Liver (tissue), 9 donors: Measurements from ENCODE around the gene WDR36. TPM values are rescaled to one million over a fixed set of nuclear protein-coding genes. Genes with fewer than 3 reads are reported as not detected.

Experiments used
- DNase-seq: peaks from one replicate; pipeline ENCODE4 v3.0.0-alpha.2; 2017; ENCODE audit warnings: low spot score
- H3K27ac ChIP-seq, 2 donors: one replicate each; pipeline ENCODE4 v1.7.0; 2013; ENCODE audit warnings: inconsistent platforms in 2 of 2, low read length in 2 of 2, control low read depth in 1 of 2, low read depth in 1 of 2, mild to moderate bottlenecking in 1 of 2
- H3K27me3 ChIP-seq, 4 donors: one replicate each; pipeline versions ENCODE4 v1.6.1 to v1.7.0; 2013; ENCODE audit warnings: low read length in 3 of 4, inconsistent platforms in 1 of 4, mild to moderate bottlenecking in 1 of 4, moderate library complexity in 1 of 4; ENCODE audit not compliant: control insufficient read depth in 4 of 4, insufficient read depth in 4 of 4
- H3K36me3 ChIP-seq, 4 donors: one replicate each; pipeline versions ENCODE4 v1.6.1 to v1.7.0; 2013; ENCODE audit warnings: low read length in 3 of 4, mild to moderate bottlenecking in 3 of 4, low read depth in 1 of 4, moderate library complexity in 1 of 4; ENCODE audit not compliant: control insufficient read depth in 4 of 4, insufficient read depth in 3 of 4
- H3K4me1 ChIP-seq, 4 donors: one replicate each; pipeline versions ENCODE4 v1.6.1 to v1.7.0; 2013; ENCODE audit warnings: low read length in 3 of 4, mild to moderate bottlenecking in 3 of 4, moderate library complexity in 1 of 4; ENCODE audit not compliant: control insufficient read depth in 4 of 4, insufficient read depth in 4 of 4
- H3K4me3 ChIP-seq, 3 donors: one replicate each; pipeline versions ENCODE4 v1.6.1 to v1.7.0; 2013; ENCODE audit warnings: low read length in 3 of 3, control low read depth in 1 of 3, low read depth in 1 of 3, mild to moderate bottlenecking in 1 of 3
- H3K9ac ChIP-seq, 2 donors: one replicate each; pipeline ENCODE4 v1.7.0; 2013; ENCODE audit warnings: low read length in 2 of 2, mild to moderate bottlenecking in 2 of 2, moderate library complexity in 2 of 2, control low read depth in 1 of 2, low read depth in 1 of 2
- H3K9me3 ChIP-seq, 4 donors: one replicate each; pipeline versions ENCODE4 v1.6.1 to v1.7.0; 2013; ENCODE audit warnings: low read length in 3 of 4; ENCODE audit not compliant: control insufficient read depth in 4 of 4
- ATF3 ChIP-seq: IDR thresholded peaks from 2 replicates; pipeline ENCODE4 v1.6.1; 2016; ENCODE audit warnings: antibody characterized with exemption
- CTCF ChIP-seq: fragments of 150-350 bp; IDR thresholded peaks from 2 replicates; pipeline ENCODE4 v1.5.1; 2017; ENCODE audit warnings: improper control_type of control experiment, low read depth, low read length; ENCODE audit not compliant: missing input control
- EGR1 ChIP-seq, 2 donors: IDR thresholded peaks; 2 replicates each; pipeline ENCODE4 v1.6.1; 2016 to 2018; ENCODE audit warnings: antibody characterized with exemption in 2 of 2, low read depth in 2 of 2
- FOXA1 ChIP-seq: IDR thresholded peaks from 2 replicates; pipeline ENCODE4 v1.6.1; 2016; ENCODE audit warnings: antibody characterized with exemption
- FOXA2 ChIP-seq: IDR thresholded peaks from 2 replicates; pipeline ENCODE4 v1.6.1; 2016; ENCODE audit warnings: antibody characterized with exemption
- GABPA ChIP-seq, 2 donors: IDR thresholded peaks in 1 of 2; conservative IDR thresholded peaks in 1 of 2; 2 replicates each; pipeline ENCODE4 v1.6.1; 2016; ENCODE audit warnings: antibody characterized with exemption in 2 of 2, mild to moderate bottlenecking in 1 of 2, moderate library complexity in 1 of 2
- HNF4A ChIP-seq, 2 donors: conservative IDR thresholded peaks; 2 replicates each; pipeline ENCODE4 v1.6.1; 2016; ENCODE audit warnings: antibody characterized with exemption in 2 of 2, mild to moderate bottlenecking in 2 of 2
- HNF4G ChIP-seq: IDR thresholded peaks from 2 replicates; pipeline ENCODE4 v1.6.1; 2016; ENCODE audit warnings: antibody characterized with exemption
- JUND ChIP-seq, 2 donors: IDR thresholded peaks; 2 replicates each; pipeline ENCODE4 v1.6.1; 2016; ENCODE audit warnings: antibody characterized with exemption in 2 of 2
- NR2F2 ChIP-seq: IDR thresholded peaks from 2 replicates; pipeline ENCODE4 v1.6.1; 2016; ENCODE audit warnings: antibody characterized with exemption
- RAD21 ChIP-seq, 2 donors: IDR thresholded peaks; 2 replicates each; pipeline ENCODE4 v1.6.1; 2016; ENCODE audit warnings: antibody characterized with exemption in 2 of 2, mild to moderate bottlenecking in 2 of 2
- REST ChIP-seq: IDR thresholded peaks from 2 replicates; pipeline ENCODE4 v1.6.1; 2016; ENCODE audit warnings: antibody characterized with exemption, mild to moderate bottlenecking
- RXRA ChIP-seq, 2 donors: IDR thresholded peaks; 2 replicates each; pipeline ENCODE4 v1.6.1; 2017 to 2018; ENCODE audit warnings: antibody characterized with exemption in 2 of 2, mild to moderate bottlenecking in 1 of 2
- SP1 ChIP-seq: IDR thresholded peaks from 2 replicates; pipeline ENCODE4 v1.6.1; 2018; ENCODE audit warnings: antibody characterized with exemption, mild to moderate bottlenecking
- YY1 ChIP-seq: IDR thresholded peaks from 2 replicates; pipeline ENCODE4 v1.6.1; 2016; ENCODE audit warnings: antibody characterized with exemption, mild to moderate bottlenecking
- ZBTB33 ChIP-seq: IDR thresholded peaks from 2 replicates; pipeline ENCODE4 v1.6.1; 2016; ENCODE audit warnings: antibody characterized with exemption
- WGBS: extraction: QIAGEN DNeasy Blood & Tissue Kit; methylation state at CpG from one replicate; pipeline ENCODE4 v1.1.7; 2013; 5-methylcytosine and 5-hydroxymethylcytosine counted together
- polyA plus RNA-seq, 2 donors: library from polyadenylated mRNA; stranded (reverse) in 1 of 2; unstranded in 1 of 2; fragments of 200-250 nt in 1 of 2; fragments of >200 nt in 1 of 2; fragmentation: Nextera tagmentation in 1 of 2; extraction: Ambion mirVana in 1 of 2; gene quantifications; one replicate each; pipeline versions ENCODE4 v1.2.1 to v1.2.3, GENCODE V29; 2013 to 2015
- total RNA-seq, 2 donors: library from RNA; depleted of rRNA; stranded (reverse); fragments of >200 nt; gene quantifications; one replicate each; pipeline ENCODE4 v1.2.3, GENCODE V29; 2014
- donor health status: healthy.
- donor health status: healthy.
- donor health status: healthy.
- donor health status: healthy.
- donor health status: healthy.

Gene WDR36
- total and polyA plus RNA-seq, 4 donors = 5.2 to 25.7 (median 12.1) TPM

- DNase-seq = no peak
- Histone ChIP-seq H3K27ac (no peak overlapping the region), H3K27me3 (no peaks in the 10 kb centered on the region), H3K9me3 (no peaks in the 10 kb centered on the region), H3K4me1 (peaks cover 4 to 32% (median 15%) of the 10 kb centered on the region in 4 donors), H3K4me3 (no peak overlapping the region), H3K36me3 (no peaks in the 10 kb centered on the region), H3K9ac (no peak overlapping the region)
- 60% methylated on average over 4 of the region's 4 CpGs for WGBS
- TF ChIP-seq FOXA1 (no peak), RAD21 (IDR thresholded peaks at IDR 0.05) (no peak), HNF4A (conservative IDR thresholded peaks at IDR 0.05) (no peak), CTCF (no peak), GABPA (IDR thresholded peaks at IDR 0.05 in 1 of 2, conservative IDR thresholded peaks at IDR 0.05 in 1 of 2) (no peak), HNF4G (no peak), RXRA (IDR thresholded peaks at IDR 0.05) (no peak), JUND (IDR thresholded peaks at IDR 0.05) (no peak), EGR1 (IDR thresholded peaks at IDR 0.05; ENCODE audit: low read depth in 2 of 2) (no peak), ZBTB33 (no peak), FOXA2 (no peak), YY1 (no peak), NR2F2 (no peak), SP1 (no peak), REST (no peak), ATF3 (no peak)
Observed at GRCh38 chr5:111069839-111070238, 22.3 kb upstream of the WDR36 start.
